ENCODE measurements around the gene ADAMTS13.

ADAMTS13 gene

GRCh38 chr9:133420392-133420827 lies 1.8 kb upstream of the ADAMTS13 start:
- Histone ChIP-seq H3K79me2 (ENCODE audit: insufficient read depth, low read length) (peaks cover 21% of the 10 kb centered on the region), H3K9ac (ENCODE audit: low read length) (no peak overlapping the region), H3K9me3 (ENCODE audit: low read length) (no peaks in the 10 kb centered on the region), H3K27me3 (ENCODE audit: insufficient read depth, low read length) (no peaks in the 10 kb centered on the region; the same call in 1 of the 2 replicates), H4K20me1 (ENCODE audit: insufficient read depth, low read length) (no peaks in the 10 kb centered on the region), H3K9me2 (ENCODE audit: low read depth, low read length) (no peaks in the 10 kb centered on the region), H3K36me3 (ENCODE audit: insufficient read depth, low read length) (peaks cover 12% of the 10 kb centered on the region; the same call in 1 of the 2 replicates), H3K4me1 (ENCODE audit: insufficient read depth, low read length, severe bottlenecking) (peaks cover 39% of the 10 kb centered on the region), H2AFZ (ENCODE audit: low read length) (no peak overlapping the region), H3K4me2 (ENCODE audit: low read length) (no peak overlapping the region), H3F3A (ENCODE audit: insufficient read depth, low read length) (no peaks in the 10 kb centered on the region), H3K4me3 (ENCODE audit: low read depth, low read length, poor library complexity, severe bottlenecking) (no peak overlapping the region), H3K27ac (ENCODE audit: low read depth, low read length, poor library complexity, severe bottlenecking) (no peak overlapping the region)
- TF ChIP-seq EZH2 (IDR thresholded peaks at IDR 0.05; ENCODE audit: borderline replicate concordance, low read length) = no peak
- no peak for TF ChIP-seq CTCF (IDR thresholded peaks at IDR 0.05; ENCODE audit: low read length)

GRCh38 chr9:133423216-133423615 lies 1.0 kb downstream of the ADAMTS13 start:
- no peaks in the 10 kb centered on the region for H3K9me3 ChIP-seq (ENCODE audit: low read length)
- H3K36me3 ChIP-seq (ENCODE audit: insufficient read depth, low read length) = no peaks in the 10 kb centered on the region
- no peaks in the 10 kb centered on the region for H4K20me1 ChIP-seq (ENCODE audit: insufficient read depth, low read length)
- H3K9ac ChIP-seq (ENCODE audit: low read length) = no peak overlapping the region
- no peak overlapping the region for H3K4me2 ChIP-seq (ENCODE audit: low read length)
- no peaks in the 10 kb centered on the region for H3K9me2 ChIP-seq (ENCODE audit: low read depth, low read length)
- peaks cover 10% of the 10 kb centered on the region; the same call in 1 of the 2 replicates for H3K27me3 ChIP-seq (ENCODE audit: insufficient read depth, low read length)
- no peaks in the 10 kb centered on the region for H3F3A ChIP-seq (ENCODE audit: insufficient read depth, low read length)
- H3K79me2 ChIP-seq (ENCODE audit: insufficient read depth, low read length) = no peaks in the 10 kb centered on the region
- peaks cover 19% of the 10 kb centered on the region for H3K4me1 ChIP-seq (ENCODE audit: insufficient read depth, low read length, severe bottlenecking)
- H3K27ac ChIP-seq (ENCODE audit: low read depth, low read length, poor library complexity, severe bottlenecking) = no peak overlapping the region
- no peak overlapping the region for H2AFZ ChIP-seq (ENCODE audit: low read length)
- TF ChIP-seq EZH2 (IDR thresholded peaks at IDR 0.05; ENCODE audit: borderline replicate concordance, low read length) (no peak), CTCF (IDR thresholded peaks at IDR 0.05; ENCODE audit: low read length) (no peak)
- H3K4me3 ChIP-seq (ENCODE audit: low read depth, low read length, poor library complexity, severe bottlenecking) = no peak overlapping the region

- H3K4me3 ChIP-seq (ENCODE audit: low read depth, low read length, poor library complexity, severe bottlenecking) = no peak overlapping the region
- TF ChIP-seq EZH2 (IDR thresholded peaks at IDR 0.05; ENCODE audit: borderline replicate concordance, low read length) (no peak), CTCF (IDR thresholded peaks at IDR 0.05; ENCODE audit: low read length) (no peak)
- no peak overlapping the region for H3K9ac ChIP-seq (ENCODE audit: low read length)
- no peak overlapping the region for H3K4me2 ChIP-seq (ENCODE audit: low read length)
- no peaks in the 10 kb centered on the region for H3K9me2 ChIP-seq (ENCODE audit: low read depth, low read length)
- no peaks in the 10 kb centered on the region for H4K20me1 ChIP-seq (ENCODE audit: insufficient read depth, low read length)
- H3F3A ChIP-seq (ENCODE audit: insufficient read depth, low read length) = no peaks in the 10 kb centered on the region
- H3K27ac ChIP-seq (ENCODE audit: low read depth, low read length, poor library complexity, severe bottlenecking) = no peak overlapping the region
- H3K4me1 ChIP-seq (ENCODE audit: insufficient read depth, low read length, severe bottlenecking) = peaks cover 10% of the 10 kb centered on the region
- H3K27me3 ChIP-seq (ENCODE audit: insufficient read depth, low read length) = peaks cover 10% of the 10 kb centered on the region; the same call in 1 of the 2 replicates
- H2AFZ ChIP-seq (ENCODE audit: low read length) = no peak overlapping the region
- no peaks in the 10 kb centered on the region for H3K36me3 ChIP-seq (ENCODE audit: insufficient read depth, low read length)
- no peaks in the 10 kb centered on the region for H3K9me3 ChIP-seq (ENCODE audit: low read length)
- no peaks in the 10 kb centered on the region for H3K79me2 ChIP-seq (ENCODE audit: insufficient read depth, low read length)
Measured at GRCh38 chr9:133424187-133424586, 2.0 kb downstream of the ADAMTS13 start.
